ENCODE results near the gene CHST10. TPM values are rescaled to one million over a fixed set of nuclear protein-coding genes. Genes with fewer than 3 reads are reported as not detected.
"Not testable (repeated sequence)": the region's sequence is repeated elsewhere in the genome, so short reads cannot be mapped to it uniquely, and the experiment has no call there.

CHST10 gene
- total and polyA plus RNA-seq, 8 donors, result 1.7 to 6.5 (median 3.8) TPM

DNA sequence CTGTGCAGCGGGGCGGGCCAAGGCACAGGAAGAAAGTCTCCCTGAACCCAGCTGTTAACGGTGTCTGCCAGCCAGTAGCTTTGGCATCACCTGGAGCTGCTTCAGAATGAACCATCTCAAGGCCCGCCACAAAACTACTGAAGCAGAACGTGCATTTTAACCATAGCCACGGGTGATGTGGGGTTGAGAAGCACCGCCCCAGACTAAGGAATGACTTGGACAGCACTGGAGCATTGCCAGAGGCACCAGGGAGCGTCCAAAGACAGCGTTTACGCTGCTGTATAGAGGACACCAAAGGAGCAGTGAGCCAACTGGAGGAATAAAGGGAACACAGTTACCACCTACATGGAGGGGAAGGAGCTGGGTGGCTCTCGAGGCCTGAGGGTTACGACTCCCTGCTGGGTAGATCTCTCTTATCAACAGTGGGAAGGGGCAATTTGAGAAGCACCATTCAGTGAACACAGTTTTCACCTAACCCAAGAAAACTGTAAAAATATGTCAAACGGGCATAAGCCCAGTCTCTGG, 66.7 kb downstream of the CHST10 start:
- intact Hi-C loops (cut with DNase I), result no loop called here

DNA sequence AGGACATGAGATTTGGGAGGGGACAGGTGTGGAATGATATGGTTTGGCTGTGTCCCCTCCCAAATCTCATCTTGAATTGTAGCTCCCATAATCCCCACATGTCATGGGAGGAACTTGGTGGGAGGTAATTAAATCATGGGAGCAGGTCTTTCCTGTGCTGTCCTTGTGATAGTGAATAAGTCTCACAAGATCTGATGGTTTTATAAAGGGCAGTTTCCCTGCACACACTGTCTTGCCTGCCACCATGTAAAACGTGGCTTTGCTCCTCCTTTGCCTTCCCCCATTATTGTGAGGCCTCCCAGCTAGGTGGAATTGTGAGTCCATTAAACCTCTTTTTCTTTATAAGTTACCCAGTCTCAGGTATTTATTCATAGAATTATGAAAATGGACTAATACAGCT, 72.3 kb downstream of the CHST10 start:
- H3K36me3 ChIP-seq; ATAC-seq; H3K9me3 ChIP-seq; DNase-seq; intact Hi-C loops (cut with DNase I); FAIRE-seq; H3K4me3 ChIP-seq; H3K27ac ChIP-seq; H3K27me3 ChIP-seq; H3K4me1 ChIP-seq: not testable (repeated sequence)
- WGBS, 2 donors, result 11 to 37% methylated on average over 1 of the region's 1 CpG

More for the DNA sequence above, 66.7 kb downstream of the CHST10 start:
- Histone ChIP-seq H3K36me3 (no peaks in the 10 kb centered on the region), H3K4me3 (no peak overlapping the region), H3K27me3 (no peaks in the 10 kb centered on the region), H3K4me1 (no peaks in the 10 kb centered on the region), H3K9me3 (no peaks in the 10 kb centered on the region), H3K27ac (no peak overlapping the region)
- FAIRE-seq, result no peak
- 72 to 77% methylated on average over 13 of the region's 13 CpGs for WGBS, 2 donors
- TF ChIP-seq, protein P1, sequence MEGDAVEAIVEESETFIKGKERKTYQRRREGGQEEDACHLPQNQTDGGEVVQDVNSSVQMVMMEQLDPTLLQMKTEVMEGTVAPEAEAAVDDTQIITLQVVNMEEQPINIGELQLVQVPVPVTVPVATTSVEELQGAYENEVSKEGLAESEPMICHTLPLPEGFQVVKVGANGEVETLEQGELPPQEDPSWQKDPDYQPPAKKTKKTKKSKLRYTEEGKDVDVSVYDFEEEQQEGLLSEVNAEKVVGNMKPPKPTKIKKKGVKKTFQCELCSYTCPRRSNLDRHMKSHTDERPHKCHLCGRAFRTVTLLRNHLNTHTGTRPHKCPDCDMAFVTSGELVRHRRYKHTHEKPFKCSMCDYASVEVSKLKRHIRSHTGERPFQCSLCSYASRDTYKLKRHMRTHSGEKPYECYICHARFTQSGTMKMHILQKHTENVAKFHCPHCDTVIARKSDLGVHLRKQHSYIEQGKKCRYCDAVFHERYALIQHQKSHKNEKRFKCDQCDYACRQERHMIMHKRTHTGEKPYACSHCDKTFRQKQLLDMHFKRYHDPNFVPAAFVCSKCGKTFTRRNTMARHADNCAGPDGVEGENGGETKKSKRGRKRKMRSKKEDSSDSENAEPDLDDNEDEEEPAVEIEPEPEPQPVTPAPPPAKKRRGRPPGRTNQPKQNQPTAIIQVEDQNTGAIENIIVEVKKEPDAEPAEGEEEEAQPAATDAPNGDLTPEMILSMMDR (IDR thresholded peaks at IDR 0.05), result no peak
- no peak for ATAC-seq
- no peak for DNase-seq

DNA sequence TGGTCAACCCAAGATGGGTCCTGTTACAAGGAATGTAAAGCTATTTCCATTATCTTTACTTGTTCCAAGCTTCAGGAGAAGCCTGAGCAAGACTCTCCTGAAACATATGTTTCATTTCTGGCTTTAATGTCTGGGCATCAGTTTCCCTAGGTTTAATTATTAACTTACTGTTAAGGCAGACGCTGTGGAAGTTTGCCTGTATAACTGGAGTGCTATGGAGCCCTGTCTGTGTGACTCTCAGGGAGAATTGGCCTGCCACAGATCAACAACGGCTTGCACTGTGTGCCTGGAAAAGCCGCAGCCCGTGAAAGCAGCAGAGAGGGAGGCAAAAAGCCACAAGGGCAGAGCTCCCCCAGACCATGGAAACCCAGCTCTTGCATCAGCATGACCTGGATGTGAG, 73.0 kb downstream of the CHST10 start:
- Histone ChIP-seq H3K9me3 (no peaks in the 10 kb centered on the region), H3K4me3 (no peak overlapping the region), H3K27me3 (no peaks in the 10 kb centered on the region), H3K4me1 (peaks cover 0 to 9% (median 3%) of the 10 kb centered on the region in 3 donors), H3K27ac (no peak overlapping the region), H3K36me3 (no peaks in the 10 kb centered on the region)
- WGBS, 2 donors, result 22 to 35% methylated on average over 4 of the region's 4 CpGs
- DNase-seq, result peak in 3 of 6 donors; percentile 12 to 21 (median 17)
- FAIRE-seq, result no peak
- TF ChIP-seq, protein P1 (IDR thresholded peaks at IDR 0.05), result no peak
- ATAC-seq, result peak; percentile 76 to 94 (median 79)
- intact Hi-C loops (cut with DNase I), result no loop called here

DNA sequence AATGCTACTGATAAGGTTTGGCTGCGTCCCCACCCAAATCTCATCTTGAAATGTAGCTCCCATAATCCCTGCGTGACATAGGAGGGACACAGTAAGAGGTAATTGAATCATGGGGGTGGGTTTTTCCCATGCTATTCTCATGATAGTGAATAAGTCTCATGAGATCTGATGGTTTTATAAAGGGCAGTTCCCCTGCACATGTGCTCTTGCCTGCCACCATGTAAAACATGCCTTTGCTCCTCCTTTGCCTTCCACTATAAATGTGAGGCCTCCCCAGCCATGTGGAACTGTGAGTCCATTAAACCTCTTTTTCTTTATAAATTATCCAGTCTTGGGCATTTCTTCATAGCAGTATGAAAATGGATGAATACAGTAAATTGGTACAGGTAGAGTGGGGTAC, 75.0 kb downstream of the CHST10 start:
- DNase-seq; H3K4me1 ChIP-seq; H3K9me3 ChIP-seq; ATAC-seq; H3K36me3 ChIP-seq; intact Hi-C loops (cut with DNase I); FAIRE-seq; H3K27me3 ChIP-seq; H3K4me3 ChIP-seq; H3K27ac ChIP-seq: not testable (repeated sequence)
- WGBS, 2 donors, result 93 to 94% methylated on average over 2 of the region's 2 CpGs

Other genes with a start within 250 kb of the CHST10 start
- 1 to 10 TPM; 5.3 to 7.1 (median 6.8) TPM for gene LONRF2, start 95.2 kb downstream of the CHST10 start, total RNA-seq
- gene LONRF2, start 95.2 kb downstream of the CHST10 start, polyA plus RNA-seq, result 1 to 10 TPM; 2.0 to 4.6 TPM
- not detected for gene NMS, start 52.8 kb upstream of the CHST10 start, total RNA-seq
- gene NMS, start 52.8 kb upstream of the CHST10 start, polyA plus RNA-seq, result not detected
- 1 to 10 TPM; 4.9 to 8.5 (median 8.0) TPM for gene PDCL3, start 145.3 kb upstream of the CHST10 start, total RNA-seq
- 10 to 100 TPM in 1 of 2 donors, 1 to 10 TPM in 1; 8.7 to 14.5 TPM for gene PDCL3, start 145.3 kb upstream of the CHST10 start, polyA plus RNA-seq

All from pancreas (tissue), 10 donors.